GM12891 (cell line): Measurements from ENCODE around the gene KDM3B.

Source experiments
- DNase-seq: peaks from one replicate; pipeline ENCODE4 v3.0.0; 2011; ENCODE audit warnings: low spot score; ENCODE audit not compliant: insufficient read length
- FAIRE-seq: peaks from 2 replicates; lab custom pipeline; 2011; peaks lifted over from hg19 to GRCh38; lab: Jason Lieb, UNC
- PAX5 ChIP-seq: IDR thresholded peaks from 2 replicates; pipeline ENCODE4 v1.6.1; 2011; ENCODE audit warnings: low read length, moderate library complexity, mild to moderate bottlenecking; ENCODE audit not compliant: insufficient read depth, severe bottlenecking
- POLR2A ChIP-seq: IDR thresholded peaks from 2 replicates; pipeline ENCODE4 v1.6.1; 2011; ENCODE audit warnings: low read depth, low read length, control low read depth
- POLR2AphosphoS5 ChIP-seq: IDR thresholded peaks from 2 replicates; pipeline ENCODE4 v1.6.1; 2011; ENCODE audit warnings: low read depth, low read length, control low read depth
- POU2F2 ChIP-seq: IDR thresholded peaks from 2 replicates; pipeline ENCODE4 v1.6.1; 2011; ENCODE audit warnings: low read depth, mild to moderate bottlenecking, control low read depth, low read length, moderate library complexity
- SPI1 ChIP-seq: IDR thresholded peaks from 2 replicates; pipeline ENCODE4 v1.6.1; 2011; ENCODE audit warnings: low read depth, low read length, control low read depth
- TAF1 ChIP-seq: IDR thresholded peaks from 2 replicates; pipeline ENCODE4 v1.6.1; 2011; ENCODE audit warnings: low read depth, low read length, control low read depth

Gene KDM3B

GRCh38 chr5:138476918-138477317 is 124.4 kb downstream of the KDM3B start:
- DNase-seq: no peak
- TF ChIP-seq PAX5 (no peak), POLR2A (no peak), POLR2AphosphoS5 (no peak), SPI1 (no peak), TAF1 (no peak), POU2F2 (no peak)
- no peak for FAIRE-seq

DNA sequence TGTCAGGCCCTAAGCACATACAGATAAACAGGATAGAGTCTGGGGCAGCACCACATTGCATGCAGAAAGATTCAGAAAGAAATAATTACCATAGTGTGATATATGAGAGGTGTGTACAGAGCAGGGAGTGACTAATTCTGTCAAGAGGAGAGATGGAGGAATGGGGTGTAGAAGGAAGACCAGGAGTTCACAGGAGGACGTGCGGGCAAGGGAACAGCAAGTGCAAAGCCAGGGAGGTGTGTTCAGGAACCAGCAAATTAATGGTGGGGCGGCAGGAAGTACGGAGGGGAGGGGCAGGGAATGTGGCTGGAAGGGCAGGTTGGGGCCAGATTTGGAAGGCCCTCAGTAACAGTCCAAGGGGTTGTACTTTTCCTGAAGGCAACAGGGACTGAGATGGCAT is 130.2 kb downstream of the KDM3B start:
- DNase-seq: no peak
- no peak for FAIRE-seq

More for the DNA sequence above, 130.2 kb downstream of the KDM3B start:
- TF ChIP-seq PAX5: no peak
- no peak for TF ChIP-seq SPI1
- no peak for TF ChIP-seq POU2F2
- no peak for TF ChIP-seq POLR2A
- no peak for TF ChIP-seq POLR2AphosphoS5
- no peak for TF ChIP-seq TAF1
